ENCODE measurements around the gene COMMD10. TPM values are rescaled to one million over a fixed set of nuclear protein-coding genes. Genes with fewer than 3 reads are reported as not detected.

COMMD10 gene
- total RNA-seq, 3 donors from 2014 or later: 20.6 to 31.1 (median 29.0) TPM

- no peaks in the 10 kb centered on the region for H3K36me3 ChIP-seq (ENCODE audit: low read depth)
- no peak for DNase-seq
- TF ChIP-seq CTCF (IDR thresholded peaks at IDR 0.05): no peak
- no peak for ATAC-seq
- intact Hi-C loops (cut with DNase I, micrococcal nuclease): no loop called here
- H3K9me3 ChIP-seq: no peaks in the 10 kb centered on the region
- H3K4me3 ChIP-seq: no peak overlapping the region
- no peaks in the 10 kb centered on the region for H3K4me1 ChIP-seq (ENCODE audit: low read depth)
Measured at GRCh38 chr5:116234681-116235080, 149.9 kb downstream of the COMMD10 start.

GRCh38 chr5:116237917-116238500 lies 153.2 kb downstream of the COMMD10 start:
- Histone ChIP-seq H3K9me3 (no peaks in the 10 kb centered on the region), H3K4me3 (no peak overlapping the region), H3K36me3 (ENCODE audit: low read depth) (no peaks in the 10 kb centered on the region), H3K4me1 (ENCODE audit: low read depth) (no peaks in the 10 kb centered on the region)
- no peak for TF ChIP-seq CTCF (IDR thresholded peaks at IDR 0.05)
- ATAC-seq: no peak
- DNase-seq: no peak
- intact Hi-C loops (cut with DNase I, micrococcal nuclease): no loop called here

GRCh38 chr5:116242343-116242742 lies 157.5 kb downstream of the COMMD10 start:
- no peaks in the 10 kb centered on the region for H3K4me1 ChIP-seq (ENCODE audit: low read depth)
- intact Hi-C loops (cut with DNase I, micrococcal nuclease): no loop called here
- DNase-seq: no peak
- no peaks in the 10 kb centered on the region for H3K36me3 ChIP-seq (ENCODE audit: low read depth)
- no peak for TF ChIP-seq CTCF (IDR thresholded peaks at IDR 0.05)
- no peak for ATAC-seq
- H3K4me3 ChIP-seq: no peak overlapping the region
- no peaks in the 10 kb centered on the region for H3K9me3 ChIP-seq

- ATAC-seq: no peak
- H3K4me3 ChIP-seq: no peak overlapping the region
- H3K9me3 ChIP-seq: no peaks in the 10 kb centered on the region
- no peaks in the 10 kb centered on the region for H3K36me3 ChIP-seq (ENCODE audit: low read depth)
- no peak for TF ChIP-seq CTCF (IDR thresholded peaks at IDR 0.05)
- DNase-seq: no peak
- intact Hi-C loops (cut with DNase I, micrococcal nuclease): no loop called here
- no peaks in the 10 kb centered on the region for H3K4me1 ChIP-seq (ENCODE audit: low read depth)
Measured at GRCh38 chr5:116248432-116248831, 163.6 kb downstream of the COMMD10 start.

- no peak for TF ChIP-seq CTCF (IDR thresholded peaks at IDR 0.05)
- ATAC-seq (no peak), DNase-seq (no peak)
- H3K4me1 ChIP-seq (ENCODE audit: low read depth): no peaks in the 10 kb centered on the region
- no peak overlapping the region for H3K4me3 ChIP-seq
- H3K9me3 ChIP-seq: no peaks in the 10 kb centered on the region
- intact Hi-C loops (cut with DNase I, micrococcal nuclease): no loop called here
- no peaks in the 10 kb centered on the region for H3K36me3 ChIP-seq (ENCODE audit: low read depth)
Measured at GRCh38 chr5:116249648-116250047, 164.8 kb downstream of the COMMD10 start.

GRCh38 chr5:116256717-116257116 lies 171.9 kb downstream of the COMMD10 start:
- Histone ChIP-seq H3K4me1 (ENCODE audit: low read depth) (no peaks in the 10 kb centered on the region), H3K4me3 (no peak overlapping the region), H3K36me3 (ENCODE audit: low read depth) (no peaks in the 10 kb centered on the region), H3K9me3 (no peaks in the 10 kb centered on the region)
- TF ChIP-seq CTCF (IDR thresholded peaks at IDR 0.05): no peak
- DNase-seq: no peak
- no peak for ATAC-seq
- intact Hi-C loops (cut with DNase I, micrococcal nuclease): no loop called here
